ENCODE results near the gene ICA1L.

Gene ICA1L

DNA sequence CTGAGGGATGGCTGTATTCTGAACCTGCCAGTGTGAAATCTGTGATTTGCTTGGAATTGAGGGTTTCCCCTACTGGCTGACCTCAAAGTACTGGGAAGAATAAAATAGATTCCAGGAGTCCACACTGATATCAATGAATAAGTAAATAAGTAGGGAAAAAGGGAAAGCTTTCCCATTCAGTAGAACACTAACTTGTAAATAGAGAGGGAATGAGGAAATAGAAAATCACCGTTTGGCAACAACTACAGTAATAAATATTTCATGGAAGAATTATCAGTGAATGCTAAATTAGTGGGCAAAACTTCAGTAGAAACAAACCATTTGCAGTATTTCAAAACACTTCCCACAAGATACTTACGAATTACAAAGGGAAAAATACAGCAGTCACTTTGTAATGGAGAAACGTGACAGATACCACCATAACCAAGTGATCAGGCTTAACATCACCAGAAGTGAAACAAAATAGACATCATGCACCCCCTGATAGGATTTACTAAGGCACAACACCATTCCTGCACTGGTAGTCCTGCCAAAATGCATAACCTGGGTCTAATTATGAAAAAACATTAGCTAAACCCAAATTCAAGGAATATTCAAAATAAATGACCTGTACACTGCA lies 88.5 kb downstream of the ICA1L start:
- no peak for DNase-seq (ENCODE audit: low spot score)

DNA sequence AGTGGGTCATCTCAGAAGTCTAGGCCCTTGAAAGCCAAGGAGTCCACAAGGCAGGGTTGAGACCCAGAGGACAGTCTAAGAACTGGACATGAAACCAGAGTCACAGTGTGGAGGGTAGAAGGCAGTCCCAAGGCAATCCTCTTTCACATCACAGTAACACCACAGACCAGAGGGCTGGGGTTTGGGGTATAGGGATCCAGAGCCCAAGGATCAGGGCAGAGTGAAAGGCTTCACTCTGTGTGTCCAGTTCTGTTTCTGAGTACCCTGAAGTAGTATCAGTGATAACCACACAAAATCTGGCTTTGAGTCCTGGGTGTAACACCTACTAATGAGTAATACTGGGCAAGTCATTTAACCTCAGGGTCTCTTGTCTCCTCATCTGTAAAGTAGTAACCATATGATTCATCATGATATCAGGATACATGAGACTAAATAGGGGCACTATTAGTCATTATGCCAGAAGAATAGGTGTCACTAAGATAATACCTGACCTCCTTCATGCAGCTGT lies 91.0 kb downstream of the ICA1L start:
- DNase-seq (ENCODE audit: low spot score): peak; percentile 12

DNA sequence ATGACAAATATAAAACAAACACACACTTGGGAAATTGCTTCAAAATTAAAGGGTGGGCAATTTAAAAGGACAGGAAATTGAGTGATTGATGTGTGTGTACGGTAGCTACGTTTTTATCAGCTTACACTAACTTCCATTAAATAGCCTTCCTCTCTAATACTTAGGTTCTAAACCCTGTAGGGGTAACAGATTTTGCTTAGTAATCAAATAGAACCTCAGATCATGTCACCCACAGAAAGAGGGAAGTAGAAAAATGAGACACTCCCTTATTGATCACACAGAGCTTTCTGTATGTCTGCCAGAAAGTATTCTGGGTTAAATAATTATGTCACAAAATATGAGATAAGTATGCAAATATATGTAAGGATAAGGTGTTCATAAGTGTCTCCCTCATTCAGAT lies 93.3 kb downstream of the ICA1L start:
- DNase-seq (ENCODE audit: low spot score): no peak

DNA sequence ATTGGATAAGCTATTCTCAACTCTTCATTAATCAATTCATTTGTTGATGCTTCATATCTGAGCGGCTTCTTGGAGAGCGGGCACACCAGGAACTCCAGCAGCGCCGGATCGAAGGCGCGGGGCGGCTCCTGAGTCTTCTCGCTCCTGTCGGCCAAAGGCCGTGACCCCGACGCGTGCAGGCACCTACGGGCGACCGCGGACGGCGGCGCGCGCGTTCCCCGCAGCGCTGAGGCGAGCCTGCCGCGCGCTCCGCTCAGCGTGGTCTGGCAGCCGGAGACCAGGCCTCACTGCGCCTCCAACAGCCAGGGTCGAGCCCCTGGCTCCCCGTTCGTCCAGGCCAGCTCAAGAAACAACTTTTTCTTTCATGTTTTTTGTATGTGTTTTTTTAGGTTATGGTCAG lies 97.5 kb downstream of the ICA1L start:
- DNase-seq (ENCODE audit: low spot score): no peak

DNA sequence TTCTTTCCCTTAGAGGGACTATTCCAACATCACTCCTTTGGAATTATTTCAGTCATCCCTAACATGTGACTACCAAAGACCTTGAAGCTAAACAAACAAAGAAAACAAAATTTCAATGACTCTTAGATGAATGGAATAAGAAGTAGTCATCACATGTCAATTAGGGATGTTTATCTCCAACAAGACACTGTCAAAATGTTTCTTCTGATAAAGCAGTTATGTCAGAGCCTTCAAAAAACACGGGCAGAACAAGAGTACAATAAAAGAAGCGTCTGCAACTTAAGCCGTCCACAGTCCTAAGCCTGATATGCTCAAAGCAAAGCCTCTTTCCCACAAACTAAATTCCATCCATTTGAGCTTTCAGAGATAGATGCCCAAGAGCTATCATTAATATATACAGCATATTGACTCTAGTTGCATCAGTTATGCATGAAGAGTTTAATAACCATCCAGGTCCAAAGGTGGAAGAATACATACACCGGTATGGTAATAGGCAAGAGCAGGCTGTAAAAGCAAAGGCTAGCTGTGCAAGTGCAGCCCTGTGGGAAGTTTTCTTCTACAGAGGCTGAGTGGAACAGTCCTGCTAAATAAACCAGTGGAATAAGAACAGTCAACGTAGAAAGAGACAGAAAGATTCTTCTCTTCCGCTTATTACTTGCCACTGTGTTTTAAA lies 98.1 kb downstream of the ICA1L start:
- DNase-seq (ENCODE audit: low spot score): no peak

DNA sequence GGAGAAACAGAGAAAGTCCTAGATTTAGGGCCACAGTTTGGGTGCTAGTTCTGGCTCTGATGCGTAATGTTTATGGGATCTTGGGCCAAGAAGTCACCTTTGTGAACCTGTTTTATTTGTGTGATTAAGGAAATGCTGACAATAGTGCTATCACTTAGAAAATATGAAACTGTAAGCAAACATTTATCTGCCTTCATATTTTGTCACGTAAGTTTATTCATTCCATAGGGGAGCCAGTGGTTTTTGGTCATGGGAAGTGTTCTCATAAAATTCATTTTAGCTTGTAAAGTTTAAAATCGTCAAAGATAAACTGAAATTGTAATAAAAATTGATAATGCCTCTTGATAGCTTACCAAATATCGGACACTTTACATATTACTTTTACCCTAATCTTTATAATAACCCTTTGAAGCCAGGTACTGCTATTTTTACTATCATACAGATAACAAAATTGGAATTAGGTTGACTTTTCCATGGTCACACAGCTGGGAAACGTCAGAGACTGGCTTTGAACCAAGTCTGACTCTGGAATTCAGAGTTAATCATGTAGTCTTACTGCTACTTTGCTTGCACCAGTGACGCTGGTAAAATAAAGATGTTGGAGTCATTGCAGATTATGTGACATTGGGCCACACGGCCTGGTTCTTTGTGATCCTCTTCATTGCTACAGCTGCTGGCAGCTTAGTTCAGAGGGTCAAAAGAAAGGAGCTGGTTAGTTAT lies 99.7 kb downstream of the ICA1L start:
- DNase-seq (ENCODE audit: low spot score): peak; percentile 13

DNA sequence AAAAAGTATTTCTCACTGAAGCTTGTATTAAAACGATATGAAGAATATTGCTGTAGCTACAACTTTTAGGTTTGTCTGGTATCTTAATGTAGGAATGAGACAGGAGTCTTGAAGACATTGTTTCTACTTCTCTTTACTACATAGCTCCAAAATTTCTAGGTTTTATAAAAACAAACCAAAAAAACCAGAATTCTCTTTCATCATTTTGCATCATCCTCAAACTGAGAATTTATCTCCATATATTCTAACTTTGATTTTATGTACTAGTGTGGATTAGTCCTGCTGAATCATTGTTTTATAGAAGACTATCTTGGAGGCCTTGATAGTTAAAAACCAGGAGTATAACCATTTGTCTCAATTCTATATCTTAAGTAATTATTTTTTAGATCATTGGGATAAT lies 100.2 kb downstream of the ICA1L start:
- DNase-seq (ENCODE audit: low spot score): no peak

DNA sequence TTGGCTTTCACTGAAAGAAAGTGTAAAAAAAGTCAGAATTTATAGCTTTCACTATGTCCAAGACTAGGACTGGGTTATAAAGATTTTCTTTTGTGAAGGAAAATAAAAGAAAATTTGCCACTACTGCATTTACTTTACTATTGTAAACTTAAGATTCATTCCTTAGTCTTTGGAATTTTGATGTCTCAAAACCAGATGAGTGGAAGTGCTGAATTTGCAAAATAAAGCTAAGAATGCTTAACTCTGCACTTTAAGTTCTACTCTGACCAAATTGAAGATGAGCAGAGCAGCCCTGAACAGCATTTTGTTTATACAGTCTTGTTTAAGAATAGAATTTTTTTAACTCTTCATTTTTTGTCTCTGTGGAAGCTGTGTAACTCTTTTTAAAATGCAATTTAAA lies 102.4 kb downstream of the ICA1L start:
- DNase-seq (ENCODE audit: low spot score): no peak

DNA sequence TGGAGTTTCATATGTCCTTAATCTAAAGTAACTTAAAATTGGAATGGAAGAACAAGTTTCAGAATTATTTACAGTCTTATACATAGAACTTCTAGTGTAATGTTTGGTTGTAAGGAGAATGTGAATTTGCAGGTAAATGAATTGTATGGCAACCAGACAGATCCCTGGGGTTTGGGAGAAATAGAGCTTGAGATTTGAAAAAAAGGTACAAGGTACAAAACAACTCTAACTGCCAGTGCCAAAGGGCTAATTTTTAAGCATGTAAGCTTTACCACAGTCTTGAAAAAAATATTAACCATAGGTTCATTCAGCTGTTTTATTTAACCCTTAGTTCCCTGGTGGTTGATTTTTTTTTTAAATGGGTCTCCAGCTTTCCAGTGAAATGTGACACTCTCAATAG lies 103.3 kb downstream of the ICA1L start:
- no peak for DNase-seq (ENCODE audit: low spot score)

DNA sequence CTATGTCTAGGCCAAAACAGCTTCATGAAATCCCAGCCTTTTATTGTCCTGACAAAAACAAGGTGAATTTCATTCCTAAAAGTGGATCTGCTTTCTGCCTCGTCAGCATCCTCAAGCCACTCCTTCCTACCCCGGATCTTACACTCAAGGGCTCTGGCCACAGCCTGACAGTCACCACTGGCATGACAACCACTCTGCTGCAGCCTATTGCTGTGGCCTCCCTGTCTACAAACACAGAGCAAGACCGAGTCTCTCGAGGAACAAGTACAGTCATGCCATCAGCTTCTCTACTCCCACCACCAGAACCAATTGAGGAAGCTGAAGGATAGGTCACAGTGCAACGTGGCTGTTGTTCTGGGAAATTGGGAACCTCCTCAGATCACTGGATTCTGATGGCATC lies 106.1 kb downstream of the ICA1L start:
- peak; percentile 14 for DNase-seq (ENCODE audit: low spot score)

DNA sequence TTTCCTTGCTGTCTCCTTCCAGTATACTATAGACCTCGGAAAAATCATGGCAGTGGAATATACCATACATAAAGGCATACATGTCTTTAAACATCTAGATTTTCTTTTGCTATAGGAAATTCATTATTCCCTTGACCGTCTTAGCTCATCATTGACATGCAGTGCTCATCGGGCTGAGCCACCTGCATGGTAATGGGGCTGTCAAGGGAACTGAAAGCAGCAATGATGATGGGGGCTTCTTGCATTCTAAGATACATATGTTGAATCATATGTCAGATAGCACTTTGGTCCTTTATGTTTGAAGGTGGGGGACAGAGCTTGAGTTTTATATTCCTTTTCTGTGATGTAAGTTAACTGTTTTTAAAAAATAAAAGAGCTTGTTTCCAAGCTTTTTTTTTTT lies 106.6 kb downstream of the ICA1L start:
- no peak for DNase-seq (ENCODE audit: low spot score)

DNA sequence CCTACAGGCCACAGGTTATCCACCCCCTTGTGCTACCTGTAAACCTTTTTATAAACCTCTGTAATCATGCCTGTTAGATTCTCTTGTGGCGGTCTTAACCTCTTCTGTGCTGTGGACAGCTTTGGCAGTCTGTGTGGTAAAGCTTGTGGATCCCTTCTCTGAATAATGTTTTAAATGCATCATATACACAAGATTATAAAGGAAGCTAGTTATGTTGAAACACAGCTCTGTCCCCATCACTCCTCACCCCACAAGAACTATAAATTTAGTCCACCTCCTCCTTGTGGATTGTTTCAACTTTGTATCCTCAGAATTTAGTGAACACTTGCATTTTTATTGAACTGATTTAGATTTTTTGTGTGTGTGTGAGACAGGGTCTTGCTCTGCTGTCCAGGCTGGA lies 107.7 kb downstream of the ICA1L start:
- DNase-seq (ENCODE audit: low spot score): no peak

DNA sequence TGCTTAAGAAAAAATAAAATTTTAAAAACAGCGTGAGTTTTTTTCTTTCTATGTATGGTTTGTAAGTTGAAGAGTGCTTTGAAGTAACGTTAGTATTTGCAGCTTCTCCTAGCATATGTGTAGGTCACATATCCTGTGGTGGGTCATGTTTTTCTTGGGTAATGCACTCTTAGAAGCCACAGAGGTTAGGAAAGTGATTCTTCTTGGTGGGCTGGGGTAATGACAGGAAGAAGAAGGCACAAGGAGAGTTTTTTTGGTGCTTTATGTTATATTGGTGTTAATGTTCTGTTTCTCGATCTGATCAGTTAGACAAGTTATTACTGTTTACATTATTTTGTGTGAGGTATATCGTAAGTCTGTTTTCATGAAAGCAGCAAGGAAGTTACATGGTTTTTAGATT lies 109.0 kb downstream of the ICA1L start:
- DNase-seq (ENCODE audit: low spot score): no peak

DNA sequence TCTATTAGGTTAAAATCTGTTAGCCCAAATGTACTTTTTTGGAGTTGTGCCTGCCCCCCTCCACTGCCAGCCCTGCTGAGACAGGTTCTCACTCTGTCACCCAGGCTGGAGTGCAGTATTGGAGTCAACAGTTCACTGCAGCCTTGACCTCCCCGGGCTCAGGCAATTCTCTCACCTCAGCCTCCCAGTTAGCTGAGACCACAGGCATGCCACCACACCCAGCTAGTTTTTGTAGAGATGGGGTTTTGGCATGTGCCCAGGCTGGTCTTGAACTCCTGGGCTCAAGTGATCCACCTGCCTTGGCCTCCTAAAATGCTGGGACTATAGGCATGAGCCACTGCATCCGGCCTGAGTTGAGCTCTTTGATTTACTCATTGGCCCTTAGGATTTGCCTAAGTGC lies 110.7 kb downstream of the ICA1L start:
- DNase-seq (ENCODE audit: low spot score): no peak

DNA sequence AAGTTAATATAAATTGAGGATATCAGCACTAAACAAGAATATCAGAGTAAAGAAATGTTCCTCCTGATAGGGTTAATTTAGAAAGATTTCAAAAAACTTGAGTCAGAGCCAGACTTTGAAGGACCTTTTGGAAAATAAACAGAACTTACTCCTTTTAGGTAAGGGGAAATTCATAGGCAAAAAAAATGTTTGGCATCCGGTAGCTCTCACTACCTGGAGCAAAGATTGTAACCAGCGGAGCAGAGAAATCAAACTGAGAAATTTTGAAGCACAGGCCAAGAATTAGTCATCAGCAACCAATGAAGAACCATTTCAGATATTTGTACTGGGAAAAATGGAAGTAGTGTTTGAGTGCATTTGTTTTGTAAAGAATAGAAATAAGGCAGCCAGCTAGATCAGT lies 113.0 kb downstream of the ICA1L start:
- no peak for DNase-seq (ENCODE audit: low spot score)

DNA sequence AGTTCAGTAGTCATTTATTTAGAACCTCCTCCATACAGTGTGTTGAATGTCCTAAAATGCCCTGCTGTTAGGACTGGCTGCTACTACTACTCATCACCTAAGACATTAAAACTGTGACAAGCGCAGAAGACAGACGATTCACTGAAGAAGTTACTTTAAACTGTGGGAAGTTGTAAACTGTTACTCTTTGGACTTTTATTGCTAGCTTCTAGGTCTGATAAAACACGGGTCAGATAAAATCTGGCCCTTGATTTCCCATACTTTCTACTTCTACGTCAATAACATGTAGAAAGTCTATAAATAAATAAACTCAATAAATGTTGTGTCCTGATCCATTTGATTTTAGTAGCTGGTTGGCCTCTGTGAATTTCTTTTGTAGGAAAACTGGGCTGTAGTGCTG lies 113.4 kb downstream of the ICA1L start:
- no peak for DNase-seq (ENCODE audit: low spot score)

DNA sequence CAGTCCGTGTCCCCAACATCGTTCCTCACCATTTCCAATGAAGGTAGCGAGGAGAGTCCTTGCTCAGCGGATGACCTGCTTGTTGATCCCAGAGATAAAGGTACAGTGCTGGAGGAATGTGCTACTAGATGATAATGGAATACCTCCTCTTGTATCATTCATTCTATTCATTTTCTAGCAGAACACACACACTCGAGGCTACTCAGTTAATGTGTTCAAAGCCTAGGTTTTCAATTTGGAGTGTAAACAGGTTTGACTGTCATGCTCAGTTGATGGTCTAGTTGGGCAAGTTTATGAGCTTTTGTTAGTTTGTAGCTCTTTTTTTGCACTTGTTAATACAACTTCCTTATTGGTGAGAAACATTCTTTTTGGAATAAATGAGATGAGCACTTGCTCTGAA lies 114.2 kb downstream of the ICA1L start:
- no peak for DNase-seq (ENCODE audit: low spot score)

DNA sequence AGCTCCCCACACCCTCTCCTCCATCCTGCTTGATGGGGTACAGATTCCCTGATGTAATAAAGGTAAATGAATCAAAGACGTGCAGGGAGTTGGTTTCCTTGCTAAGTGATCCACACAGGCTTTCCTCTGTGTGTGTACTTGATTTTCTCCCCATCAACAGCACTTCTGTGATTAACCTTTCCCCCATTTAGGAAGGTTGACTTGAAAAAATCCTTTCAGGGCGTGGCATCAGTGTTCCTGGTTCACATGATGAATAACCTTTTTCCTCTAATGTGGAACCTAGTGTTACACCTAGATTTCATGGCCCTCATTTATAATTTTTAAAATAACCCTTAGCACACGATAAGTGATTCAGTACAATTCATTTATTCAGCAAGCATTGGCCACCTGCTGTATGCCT lies 115.0 kb downstream of the ICA1L start:
- no peak for DNase-seq (ENCODE audit: low spot score)

DNA sequence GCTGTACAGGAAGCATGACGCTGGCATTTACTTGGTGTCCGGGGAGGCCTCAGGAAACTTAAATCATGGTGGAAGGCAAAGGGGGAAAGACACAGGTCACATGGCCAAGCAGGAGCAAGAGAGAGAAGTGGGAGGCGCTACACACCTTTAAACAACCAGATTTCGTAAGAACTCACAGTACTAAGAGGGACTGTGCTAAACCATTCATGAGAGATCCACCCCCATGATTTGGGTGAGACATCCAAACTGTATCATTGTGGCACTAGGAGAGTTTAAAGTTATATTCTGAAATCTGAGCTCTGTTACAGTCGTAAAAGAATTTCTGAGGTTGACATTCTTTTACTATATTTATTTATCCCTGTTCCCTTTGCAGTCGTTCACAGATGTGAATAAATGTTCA lies 116.6 kb downstream of the ICA1L start:
- no peak for DNase-seq (ENCODE audit: low spot score)

DNA sequence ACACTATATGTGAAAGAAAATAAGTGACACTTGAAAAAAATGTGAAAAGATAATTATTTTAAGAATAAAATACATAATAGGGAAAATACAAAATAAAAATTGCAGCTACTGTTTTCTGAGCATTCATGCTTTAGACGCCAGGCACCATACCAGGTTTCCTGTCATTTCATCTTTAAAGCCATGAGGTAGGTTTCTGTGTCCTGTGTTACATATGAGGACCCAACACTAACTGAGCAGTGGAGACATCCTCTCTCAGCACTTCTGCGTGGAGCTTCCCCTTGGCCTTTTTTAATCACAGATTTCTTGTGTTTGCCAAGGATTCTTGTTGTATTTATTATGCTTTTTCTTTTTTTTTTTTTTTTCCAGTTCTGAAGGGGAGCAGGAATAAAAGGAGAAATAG lies 119.5 kb downstream of the ICA1L start:
- no peak for DNase-seq (ENCODE audit: low spot score)

DNA sequence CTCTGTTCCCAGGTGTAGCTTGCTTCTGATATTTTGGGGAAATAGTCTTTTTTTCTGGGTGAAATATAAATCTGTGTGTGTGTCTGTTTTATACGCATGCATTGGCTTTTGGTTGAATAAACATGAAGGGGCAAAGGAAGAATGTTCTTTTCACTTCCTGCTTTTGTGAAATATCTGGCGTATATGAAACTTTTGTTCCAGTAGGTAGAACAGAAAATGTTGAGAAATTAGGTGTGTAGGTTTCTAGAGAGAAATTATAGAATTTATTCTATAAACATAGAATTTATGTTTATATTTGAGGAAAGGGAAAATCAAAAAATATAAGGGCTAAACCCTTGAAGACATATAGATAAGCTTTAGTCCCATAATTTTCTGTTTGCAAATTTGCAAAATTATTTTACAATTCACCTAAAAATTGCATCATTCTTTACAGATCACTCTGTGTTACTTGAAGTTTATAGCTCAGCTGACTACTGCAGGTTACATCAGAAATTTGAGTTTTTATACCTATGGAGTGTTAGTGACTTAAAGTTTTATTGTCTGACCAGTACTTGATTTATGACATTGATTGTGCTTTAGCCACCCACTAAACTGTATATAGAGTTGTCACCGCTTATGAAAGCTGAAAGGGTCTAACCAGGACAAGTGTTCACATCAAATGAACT lies 120.7 kb downstream of the ICA1L start:
- DNase-seq (ENCODE audit: low spot score): no peak

DNA sequence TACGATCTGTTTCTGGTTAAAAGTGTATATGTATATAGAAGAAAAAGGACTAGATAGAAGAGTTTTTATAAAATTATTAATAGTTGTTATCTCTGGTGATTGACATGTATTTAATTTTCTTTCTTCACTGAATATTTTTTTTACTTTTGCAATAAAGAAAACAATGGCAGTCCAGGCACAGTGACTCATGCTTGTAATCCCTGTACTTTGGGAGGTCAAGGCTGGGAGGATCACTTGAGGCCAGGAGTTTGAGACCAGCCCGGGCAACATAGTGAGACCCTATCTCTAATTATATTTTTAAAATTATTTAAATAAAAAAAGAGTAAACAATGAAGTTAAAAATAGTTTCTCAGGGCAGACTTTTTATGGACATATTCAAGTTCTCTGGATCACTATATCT lies 122.1 kb downstream of the ICA1L start:
- DNase-seq (ENCODE audit: low spot score): no peak

DNA sequence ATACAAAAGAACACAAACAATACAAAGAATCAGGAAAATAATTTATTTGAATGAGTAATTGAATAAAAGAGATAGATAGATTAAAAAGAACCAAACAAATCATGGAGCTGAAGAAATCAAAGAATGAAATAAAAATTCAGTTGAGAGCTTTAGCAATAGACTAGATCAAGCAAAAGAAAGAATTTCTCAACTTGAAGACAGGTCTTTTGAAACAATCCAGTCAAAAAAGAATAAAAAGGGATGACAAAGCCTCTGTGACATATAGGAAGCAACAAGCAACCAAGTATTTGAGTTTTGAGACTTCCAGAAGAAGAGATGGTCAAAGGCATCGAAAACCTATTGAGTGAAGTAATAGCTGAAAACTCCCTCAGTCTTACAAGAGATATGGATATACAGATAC lies 128.0 kb downstream of the ICA1L start:
- DNase-seq (ENCODE audit: low spot score): no peak
